ENCODE results near the gene COG6.

The COG6 gene

DNA sequence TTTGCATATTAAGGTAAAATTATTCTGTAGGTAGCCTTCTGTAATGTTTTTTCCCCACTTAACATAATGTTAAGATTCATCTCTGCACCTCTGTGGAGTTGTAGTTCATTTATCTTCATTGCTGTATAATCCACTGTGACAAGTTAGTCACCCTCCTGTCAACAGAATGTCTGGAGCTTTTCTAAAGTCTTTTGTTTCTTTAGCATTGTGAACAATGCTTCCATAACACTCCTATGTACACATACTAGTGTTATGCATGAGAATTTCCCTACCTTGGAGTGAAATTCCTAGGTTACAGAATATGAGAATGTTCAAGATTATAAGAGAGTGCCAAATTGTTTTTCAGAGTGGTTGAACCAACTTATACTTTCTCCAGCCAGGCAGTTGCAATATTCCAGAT is 113.5 kb downstream of the COG6 start:
- no peak for TF ChIP-seq ZNF274 (IDR thresholded peaks at IDR 0.05; ENCODE audit: low read depth, low read length)
- no peak overlapping the region for H3K4me3 ChIP-seq (ENCODE audit: low read length)

DNA sequence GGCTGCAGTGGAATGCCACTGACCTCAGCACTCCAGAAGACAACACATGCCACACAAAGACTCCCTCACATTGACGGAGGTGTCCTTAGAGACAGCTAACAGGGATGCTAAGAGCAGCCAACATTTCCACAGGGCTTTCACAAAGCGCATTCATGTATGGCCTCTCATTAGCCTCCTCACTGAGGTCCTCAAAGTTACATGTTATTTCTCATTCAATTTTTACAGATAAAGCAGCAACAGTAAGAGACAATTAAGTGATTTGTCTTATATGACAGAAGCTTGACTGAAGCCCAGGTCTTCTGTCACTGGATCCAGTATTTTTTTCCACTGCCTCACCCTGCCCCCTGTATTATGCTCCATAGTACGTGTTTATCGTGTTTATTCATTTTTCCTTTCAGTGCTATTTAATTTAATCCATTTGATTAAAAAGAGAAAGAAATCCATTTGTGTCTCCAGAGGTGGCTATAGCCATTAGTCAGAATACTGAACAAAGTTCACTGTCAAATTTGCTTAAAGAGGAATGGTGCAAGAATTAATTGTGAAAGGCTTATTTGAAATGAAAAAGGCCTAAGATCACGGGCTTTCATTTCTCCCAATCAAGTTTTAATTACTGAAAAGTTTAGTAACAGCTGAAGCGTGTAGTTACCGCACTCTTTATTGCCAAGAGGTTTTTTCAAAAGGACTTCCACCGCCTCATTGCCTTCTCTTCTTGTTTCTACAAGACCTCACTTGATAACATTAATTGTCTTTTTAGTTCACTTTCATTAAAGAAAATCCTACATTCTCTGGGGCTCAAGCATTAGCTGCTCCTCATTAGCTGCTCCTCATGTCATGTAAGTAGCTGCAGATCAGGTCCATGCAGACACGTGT is 115.0 kb downstream of the COG6 start:
- no peak for TF ChIP-seq ZNF274 (IDR thresholded peaks at IDR 0.05; ENCODE audit: low read depth, low read length)
- H3K4me3 ChIP-seq (ENCODE audit: low read length), result no peak overlapping the region

DNA sequence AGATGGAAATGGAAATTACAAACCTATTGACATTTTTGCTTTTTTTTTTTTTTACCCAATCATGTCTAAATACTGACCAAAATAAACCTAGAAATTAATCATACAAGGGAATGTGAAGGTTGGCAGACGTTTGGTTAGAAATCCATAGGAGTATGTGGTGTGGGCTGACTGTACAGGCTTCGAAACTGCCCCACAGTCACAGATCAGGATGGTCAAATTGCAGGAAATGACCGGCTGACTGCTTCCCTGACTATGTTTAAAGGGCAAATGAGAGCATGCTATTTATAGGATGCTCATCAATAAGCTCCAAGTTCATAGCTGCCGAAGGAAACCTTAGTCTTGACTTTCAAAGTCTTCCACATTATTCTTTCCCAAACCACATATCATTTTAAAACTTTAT is 118.4 kb downstream of the COG6 start:
- TF ChIP-seq ZNF274 (IDR thresholded peaks at IDR 0.05; ENCODE audit: low read depth, low read length), result no peak
- H3K4me3 ChIP-seq (ENCODE audit: low read length), result no peak overlapping the region

DNA sequence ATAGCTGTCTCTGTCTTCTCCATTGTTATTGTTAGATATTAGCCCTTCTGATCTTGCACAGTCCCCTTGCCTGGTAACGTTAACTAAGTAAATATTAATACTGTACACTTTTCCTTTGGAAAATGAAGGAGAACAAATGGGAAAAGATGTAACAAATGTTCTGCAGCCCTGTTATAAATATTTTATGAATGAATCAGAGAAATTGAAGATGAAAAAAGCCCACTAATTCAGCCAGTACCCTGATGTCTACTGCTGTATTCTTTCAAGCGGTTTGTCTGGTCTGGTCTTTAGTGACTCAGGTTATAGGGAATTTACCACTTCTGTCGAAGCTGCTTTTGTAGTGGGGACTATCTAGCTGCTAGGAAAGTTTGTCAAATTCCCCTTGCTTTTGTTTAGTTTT is 121.0 kb downstream of the COG6 start:
- TF ChIP-seq ZNF274 (IDR thresholded peaks at IDR 0.05; ENCODE audit: low read depth, low read length), result no peak
- H3K4me3 ChIP-seq (ENCODE audit: low read length), result no peak overlapping the region

DNA sequence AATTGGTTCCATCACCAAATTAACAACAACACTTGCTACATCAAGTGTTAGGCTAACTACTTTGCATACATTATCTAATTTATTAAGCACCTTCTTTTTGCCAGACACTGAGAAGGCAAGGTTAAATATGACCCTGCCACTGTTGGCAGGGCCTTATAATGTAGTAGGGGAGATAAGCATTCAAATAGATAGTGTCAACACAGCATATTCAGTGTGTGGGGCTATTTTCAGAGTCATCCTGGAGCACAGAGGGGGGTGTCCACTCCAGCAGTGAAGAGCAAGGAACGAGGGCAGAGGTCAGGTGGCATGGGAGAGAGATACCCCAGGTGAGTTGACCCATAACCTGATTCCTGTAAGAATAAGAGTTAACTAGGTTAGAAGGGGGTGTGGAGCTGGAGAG is 121.6 kb downstream of the COG6 start:
- no peak overlapping the region for H3K4me3 ChIP-seq (ENCODE audit: low read length)
- TF ChIP-seq ZNF274 (IDR thresholded peaks at IDR 0.05; ENCODE audit: low read depth, low read length), result no peak

DNA sequence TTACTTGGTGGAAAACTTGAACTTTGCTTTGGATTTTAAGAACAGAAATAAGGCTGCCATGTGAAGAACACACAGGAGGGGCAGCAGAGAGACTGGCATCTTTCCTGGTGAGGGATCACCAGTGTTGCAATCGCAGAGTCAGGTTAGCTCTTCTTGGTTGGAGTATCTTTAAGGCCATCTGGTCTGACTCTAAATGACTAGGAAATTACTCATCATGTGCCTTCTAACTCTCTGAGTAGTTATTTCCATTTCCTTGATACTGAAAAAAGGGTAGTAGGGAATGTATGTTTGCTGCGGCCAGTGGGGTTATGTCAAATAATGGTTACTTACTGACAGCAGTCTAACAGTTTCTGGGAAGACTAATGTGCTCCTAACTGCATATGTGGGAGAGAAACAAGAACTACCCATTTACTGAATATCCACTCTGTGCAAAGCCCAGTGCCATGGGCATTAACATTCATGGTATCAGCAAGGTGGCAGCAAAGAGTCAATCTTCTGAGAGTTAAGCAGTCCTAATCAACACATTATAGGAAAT is 122.1 kb downstream of the COG6 start:
- no peak overlapping the region for H3K4me3 ChIP-seq (ENCODE audit: low read length)
- no peak for TF ChIP-seq ZNF274 (IDR thresholded peaks at IDR 0.05; ENCODE audit: low read depth, low read length)

DNA sequence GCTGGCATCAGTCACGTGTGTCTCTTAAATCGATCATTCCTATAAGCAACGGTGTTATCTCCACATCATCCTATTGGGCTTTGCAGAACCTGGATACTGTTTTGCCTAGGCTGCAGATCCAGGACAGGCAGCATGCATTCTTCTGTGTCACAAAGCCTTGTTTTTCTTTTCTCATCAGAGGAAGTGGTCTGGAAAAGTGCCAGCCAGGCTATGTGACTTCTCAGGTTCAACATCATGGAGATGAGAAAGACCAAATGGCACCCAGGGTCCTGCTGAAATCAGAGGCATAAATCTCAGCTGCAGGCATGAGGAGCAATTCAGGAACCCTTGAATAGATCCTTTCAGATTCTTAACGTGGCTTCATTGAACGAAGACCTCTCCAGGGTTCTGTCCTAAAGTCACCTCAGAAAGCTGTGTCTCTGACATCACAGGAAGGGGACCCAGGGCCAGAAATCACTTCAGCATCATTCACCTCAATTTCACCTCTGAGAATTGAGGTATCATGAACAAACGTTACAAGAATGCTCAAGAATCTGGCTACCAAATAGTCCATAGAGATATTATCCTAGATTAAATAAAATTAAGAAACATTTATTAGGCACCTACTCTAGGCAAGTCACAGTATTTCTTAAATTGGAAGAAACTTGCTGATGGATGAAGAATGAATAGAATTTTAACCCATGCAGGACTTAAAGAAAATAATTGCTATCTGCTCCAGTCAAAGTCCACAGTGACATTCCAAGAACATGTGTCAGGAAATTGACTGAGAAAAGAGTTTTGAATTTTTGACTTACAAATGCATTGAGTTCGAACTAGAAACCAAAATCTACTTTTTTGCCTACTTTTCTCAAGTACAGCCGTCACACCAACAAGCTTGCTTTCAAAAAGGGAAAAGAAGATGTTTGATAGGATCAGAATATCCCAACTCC is 124.1 kb downstream of the COG6 start:
- TF ChIP-seq ZNF274 (IDR thresholded peaks at IDR 0.05; ENCODE audit: low read depth, low read length), result no peak
- no peak overlapping the region for H3K4me3 ChIP-seq (ENCODE audit: low read length)

DNA sequence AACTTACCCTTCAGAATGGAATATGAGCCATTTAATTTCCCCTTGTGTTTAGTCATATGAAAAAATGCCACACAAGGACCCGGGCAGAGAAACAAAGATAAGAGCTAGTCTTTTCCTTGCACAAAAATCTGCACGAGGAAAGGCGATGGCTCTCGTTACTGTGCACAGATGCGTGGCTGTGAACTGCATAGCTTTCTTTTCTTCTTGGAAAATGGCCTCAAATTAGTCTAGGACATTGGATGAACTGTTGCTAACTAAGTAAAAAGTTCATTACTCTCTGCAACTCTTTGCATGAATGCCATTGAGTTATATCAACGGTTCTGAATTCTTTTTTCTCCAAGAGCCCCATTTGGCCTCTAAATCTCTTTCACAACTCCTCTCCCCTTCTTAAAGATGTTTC is 125.2 kb downstream of the COG6 start:
- no peak for TF ChIP-seq ZNF274 (IDR thresholded peaks at IDR 0.05; ENCODE audit: low read depth, low read length)
- H3K4me3 ChIP-seq (ENCODE audit: low read length), result no peak overlapping the region

DNA sequence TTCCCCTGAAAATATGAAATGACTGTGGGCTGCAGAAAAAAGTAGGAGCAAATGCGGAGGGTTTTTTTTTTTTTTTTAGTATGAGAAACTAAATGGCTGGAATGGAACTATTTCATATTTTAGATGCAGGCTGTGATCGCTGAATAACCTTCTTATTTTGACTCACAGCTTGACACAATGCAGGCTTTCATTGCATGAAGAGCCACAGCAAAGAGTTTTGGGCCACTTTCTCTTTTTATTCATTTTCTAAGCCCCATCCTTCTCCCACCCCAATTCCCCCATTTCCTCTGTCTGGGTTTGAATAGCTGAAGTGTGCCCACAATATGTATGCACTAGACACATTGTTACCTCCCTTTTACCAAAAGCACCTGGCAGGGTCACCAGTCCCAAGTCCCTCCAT is 125.9 kb downstream of the COG6 start:
- H3K4me3 ChIP-seq (ENCODE audit: low read length), result no peak overlapping the region
- no peak for TF ChIP-seq ZNF274 (IDR thresholded peaks at IDR 0.05; ENCODE audit: low read depth, low read length)

DNA sequence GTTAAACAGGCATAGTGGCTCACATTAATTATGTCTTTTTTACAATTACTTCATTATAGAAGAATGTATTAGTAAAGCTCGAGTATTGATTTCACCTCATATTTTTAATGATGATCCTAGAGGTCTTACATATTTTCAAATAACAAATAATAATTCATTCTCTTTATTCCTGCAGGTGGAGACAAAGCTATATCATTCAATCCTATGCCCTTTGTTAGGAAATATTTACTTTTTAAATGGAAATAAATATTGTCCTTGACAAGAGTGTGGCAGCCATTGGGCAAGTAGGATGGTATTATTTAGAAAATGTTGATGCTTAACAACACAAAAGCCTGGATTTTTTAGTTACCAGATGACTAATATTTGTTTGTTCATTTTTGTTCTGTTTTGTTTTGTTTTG is 127.6 kb downstream of the COG6 start:
- H3K4me3 ChIP-seq (ENCODE audit: low read length), result no peak overlapping the region
- TF ChIP-seq ZNF274 (IDR thresholded peaks at IDR 0.05; ENCODE audit: low read depth, low read length), result no peak

DNA sequence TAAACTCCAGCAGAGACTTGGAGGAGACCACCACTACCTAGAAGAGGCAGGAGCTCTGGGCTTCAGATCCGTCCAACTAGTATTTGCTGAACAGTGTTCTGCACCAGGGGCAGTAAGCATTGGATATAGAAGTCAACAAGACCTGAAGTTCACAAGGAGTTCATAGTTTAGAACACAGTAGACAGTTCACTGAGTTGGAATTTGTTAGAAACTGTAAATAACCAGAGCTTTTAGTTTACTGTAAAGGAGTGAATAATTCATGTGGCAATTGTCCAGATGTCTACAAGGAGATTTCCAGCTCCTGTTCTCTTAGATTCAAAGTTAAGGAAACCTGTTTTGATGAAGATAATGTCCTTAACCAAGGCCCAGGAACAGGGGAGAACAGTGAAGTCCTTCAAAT is 128.9 kb downstream of the COG6 start:
- no peak for TF ChIP-seq ZNF274 (IDR thresholded peaks at IDR 0.05; ENCODE audit: low read depth, low read length)
- H3K4me3 ChIP-seq (ENCODE audit: low read length), result no peak overlapping the region

DNA sequence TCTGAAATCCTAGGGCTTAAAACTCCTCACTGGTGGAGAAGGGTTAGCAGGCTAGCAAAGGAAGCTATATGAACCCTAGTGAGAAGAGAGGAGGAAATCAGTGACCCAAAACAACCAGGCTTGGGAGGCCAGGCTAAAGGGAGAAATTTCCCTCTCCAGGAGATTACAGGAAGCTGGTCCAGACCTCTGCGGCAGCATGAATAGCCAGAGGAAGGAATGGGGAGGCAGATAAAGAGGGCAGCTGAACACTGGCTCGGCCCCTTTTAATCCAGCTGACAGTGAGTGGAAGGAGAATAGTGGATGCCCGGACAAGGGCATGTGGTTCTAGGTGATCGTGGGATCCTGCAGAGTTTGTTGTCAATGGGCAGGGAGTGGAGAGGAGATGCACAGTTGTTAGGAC is 130.6 kb downstream of the COG6 start:
- no peak overlapping the region for H3K4me3 ChIP-seq (ENCODE audit: low read length)
- TF ChIP-seq ZNF274 (IDR thresholded peaks at IDR 0.05; ENCODE audit: low read depth, low read length), result no peak

DNA sequence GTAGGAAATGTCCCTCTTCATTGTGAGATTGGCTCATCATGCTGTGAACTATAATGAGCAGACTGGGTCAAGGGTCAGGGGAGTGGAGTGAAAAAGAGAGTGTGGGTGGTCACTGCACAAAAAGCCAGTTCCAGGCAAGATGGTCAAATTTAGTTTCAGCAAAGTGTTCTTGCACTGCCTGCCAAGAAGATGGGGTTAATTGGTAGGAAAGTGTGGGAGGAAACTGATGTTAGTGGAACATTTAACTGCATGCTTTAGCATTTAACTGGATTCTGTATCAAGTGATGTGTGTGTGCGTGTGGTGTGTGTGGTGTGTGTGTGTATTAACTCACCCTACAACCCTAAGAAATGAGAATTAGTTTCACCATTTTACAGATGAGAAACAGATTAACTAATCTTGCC is 131.6 kb downstream of the COG6 start:
- no peak for TF ChIP-seq ZNF274 (IDR thresholded peaks at IDR 0.05; ENCODE audit: low read depth, low read length)

DNA sequence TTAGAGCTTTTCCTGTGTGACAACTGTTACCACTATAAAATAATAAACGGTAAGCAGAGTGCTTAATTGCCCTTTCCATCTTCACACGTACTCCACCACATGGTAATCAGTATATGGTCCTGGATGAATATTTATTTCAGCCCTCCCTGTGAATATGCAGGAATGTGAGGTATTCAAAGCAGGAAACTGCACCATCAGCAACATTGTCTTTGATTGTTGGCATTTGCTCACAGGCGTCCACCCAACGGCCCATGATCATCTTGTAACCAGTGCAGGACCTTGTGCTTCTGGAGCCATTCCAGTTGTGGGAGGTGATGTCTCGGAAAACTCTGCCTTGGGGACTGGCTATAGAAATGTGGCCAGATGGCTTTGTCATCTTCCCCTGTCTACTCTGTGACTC is 132.6 kb downstream of the COG6 start:
- TF ChIP-seq ZNF274 (IDR thresholded peaks at IDR 0.05; ENCODE audit: low read depth, low read length), result no peak
- no peak overlapping the region for H3K4me3 ChIP-seq (ENCODE audit: low read length)

More for the DNA sequence above, 131.6 kb downstream of the COG6 start:
- H3K4me3 ChIP-seq (ENCODE audit: low read length), result no peak overlapping the region

DNA sequence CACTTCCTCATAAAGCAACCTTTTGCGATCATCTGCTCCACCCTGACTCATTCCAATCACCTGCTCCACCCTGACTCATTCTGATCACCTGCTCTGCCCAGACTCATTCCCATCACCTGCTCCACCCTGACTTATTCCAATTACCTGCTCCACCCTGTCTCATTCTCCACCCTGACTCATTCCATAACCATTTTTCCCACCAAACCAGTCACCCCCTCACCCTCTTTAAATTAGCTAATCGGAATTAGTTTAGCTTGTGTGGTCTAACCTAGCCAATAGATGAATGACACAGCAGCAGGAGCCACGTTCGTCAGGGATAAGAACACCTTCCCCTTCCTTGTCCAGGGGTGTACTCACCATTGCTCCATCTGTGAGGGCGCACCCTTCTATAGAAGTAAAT is 134.0 kb downstream of the COG6 start:
- TF ChIP-seq ZNF274 (IDR thresholded peaks at IDR 0.05; ENCODE audit: low read depth, low read length), result no peak
- H3K4me3 ChIP-seq (ENCODE audit: low read length), result no peak overlapping the region

Measured in GM08714 (cell line).